HL-60 (cell line): ENCODE data around the gene CDK5R1.

Experiments
- DNase-seq, 2 experiments: peaks; one replicate each; pipeline ENCODE4 v3.0.0-alpha.2; 2010 to 2020; ENCODE audit warnings: low read depth in 1 of 2, low spot score in 1 of 2
- H3K27ac ChIP-seq: fragments of 250-450 bp; sonication (Bioruptor Pico); replicated peaks from 2 replicates; pipeline ENCODE4 v1.5.1; 2020; ENCODE audit warnings: mild to moderate bottlenecking, moderate library complexity
- H3K27me3 ChIP-seq: fragments of 250-450 bp; sonication (Bioruptor Pico); 2 replicates; pipeline ENCODE4 v1.5.1; 2021; ENCODE audit warnings: mild to moderate bottlenecking, moderate library complexity; ENCODE audit not compliant: insufficient read depth, poor library complexity, severe bottlenecking
- H3K4me3 ChIP-seq: replicated peaks from 2 replicates; pipeline ENCODE4 v1.5.1; 2011; ENCODE audit warnings: mild to moderate bottlenecking, control low read depth, low read length; ENCODE audit not compliant: insufficient read depth
- CTCF ChIP-seq: IDR thresholded peaks from one replicate; pipeline ENCODE4 v1.5.1; 2011; ENCODE audit warnings: low read length, control low read depth, inconsistent platforms; ENCODE audit not compliant: insufficient read depth
- GABPA ChIP-seq: IDR thresholded peaks from 2 replicates; pipeline ENCODE4 v1.6.1; 2012; ENCODE audit warnings: low read depth
- POLR2AphosphoS5 ChIP-seq: IDR thresholded peaks from 2 replicates; pipeline ENCODE4 v1.6.1; 2012; ENCODE audit warnings: low read depth
- REST ChIP-seq: IDR thresholded peaks from 2 replicates; pipeline ENCODE4 v1.6.1; 2012; ENCODE audit warnings: low read depth; ENCODE audit not compliant: insufficient replicate concordance
- SPI1 ChIP-seq: IDR thresholded peaks from 2 replicates; pipeline ENCODE4 v1.6.1; 2012; ENCODE audit warnings: low read depth, mild to moderate bottlenecking, borderline replicate concordance

CDK5R1 gene

GRCh38 chr17:32528825-32529224 is 42.0 kb downstream of the CDK5R1 start:
- DNase-seq: no peak
- H3K27ac ChIP-seq: no peak overlapping the region
- peaks cover 17% of the 10 kb centered on the region for H3K27me3 ChIP-seq
- no peak overlapping the region for H3K4me3 ChIP-seq
- TF ChIP-seq POLR2AphosphoS5 (no peak), SPI1 (no peak), GABPA (no peak), CTCF (no peak), REST (no peak)

- no peak overlapping the region for H3K4me3 ChIP-seq
- no peak for DNase-seq
- no peak overlapping the region for H3K27ac ChIP-seq
- TF ChIP-seq CTCF (no peak), REST (no peak), SPI1 (no peak), POLR2AphosphoS5 (no peak), GABPA (no peak)
- peaks cover 17% of the 10 kb centered on the region for H3K27me3 ChIP-seq
These were observed 42.8 kb downstream of the CDK5R1 start for GRCh38 chr17:32529604-32530003.

GRCh38 chr17:32533296-32533695 is 46.5 kb downstream of the CDK5R1 start:
- H3K27me3 ChIP-seq: peaks cover 10% of the 10 kb centered on the region
- TF ChIP-seq REST (no peak), SPI1 (no peak), POLR2AphosphoS5 (no peak), GABPA (no peak), CTCF (no peak)
- DNase-seq: no peak
- H3K4me3 ChIP-seq: no peak overlapping the region
- H3K27ac ChIP-seq: no peak overlapping the region
